ENCODE measurements around the gene SDCCAG8. TPM values are rescaled to one million over a fixed set of nuclear protein-coding genes. Genes with fewer than 3 reads are reported as not detected.

SDCCAG8 gene
- total and polyA plus RNA-seq, 8 donors = 24.3 to 37.1 (median 30.0) TPM

DNA sequence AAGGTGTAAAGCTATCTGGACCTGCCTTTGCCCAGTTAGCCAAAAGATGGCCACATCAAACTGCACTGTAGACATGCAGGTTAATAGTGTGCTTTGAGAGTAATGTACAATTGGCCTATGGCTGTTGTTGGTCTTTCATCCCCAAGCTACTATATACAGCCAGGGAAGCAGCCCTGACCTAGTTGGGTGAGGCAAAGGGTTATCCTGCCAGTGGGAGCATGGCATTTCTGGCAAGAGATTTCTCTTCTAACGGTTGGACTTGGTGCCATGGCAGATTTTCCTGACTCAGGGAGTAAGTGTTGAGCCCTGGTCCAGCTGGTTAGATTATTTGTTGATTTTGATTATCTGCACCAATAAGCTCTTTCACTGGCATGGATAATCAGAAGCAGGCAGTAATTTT lies 119.8 kb downstream of the SDCCAG8 start:
- peaks cover 0 to 12% (median 7%) of the 10 kb centered on the region in 3 donors for H3K36me3 ChIP-seq
- ATAC-seq (no peak), DNase-seq (no peak), FAIRE-seq (no peak)
- no peak for TF ChIP-seq CTCF (IDR thresholded peaks at IDR 0.05)
- 28 to 44% methylated on average over 1 of the region's 1 CpG for WGBS, 2 donors
- no peak overlapping the region for H3K27ac ChIP-seq
- no peak overlapping the region for H3K4me3 ChIP-seq
- H3K4me1 ChIP-seq = no peaks in the 10 kb centered on the region
- intact Hi-C loops (cut with DNase I) = no loop called here
- H3K27me3 ChIP-seq = no peaks in the 10 kb centered on the region
- H3K9me3 ChIP-seq = no peaks in the 10 kb centered on the region

DNA sequence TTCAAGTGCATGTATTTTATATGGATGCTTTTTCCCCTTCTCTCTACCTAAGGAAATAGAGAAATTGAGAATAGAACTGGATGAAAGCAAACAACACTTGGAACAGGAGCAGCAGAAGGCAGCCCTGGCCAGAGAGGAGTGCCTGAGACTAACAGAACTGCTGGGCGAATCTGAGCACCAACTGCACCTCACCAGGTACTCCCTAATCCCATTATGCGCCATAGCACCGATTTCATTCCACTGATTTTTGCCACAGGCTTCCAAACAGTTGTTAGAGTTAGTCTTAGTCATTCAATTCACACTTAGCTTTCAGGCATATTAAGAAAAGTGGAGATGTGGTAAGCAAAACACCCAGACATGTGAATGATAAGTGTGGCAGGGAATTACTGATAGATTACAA lies 122.8 kb downstream of the SDCCAG8 start:
- no peak for FAIRE-seq
- H3K4me3 ChIP-seq = no peak overlapping the region
- no peaks in the 10 kb centered on the region for H3K4me1 ChIP-seq
- H3K9me3 ChIP-seq = no peaks in the 10 kb centered on the region
- intact Hi-C loops (cut with DNase I) = no loop called here
- peaks cover 0 to 12% (median 7%) of the 10 kb centered on the region in 3 donors for H3K36me3 ChIP-seq
- H3K27me3 ChIP-seq = no peaks in the 10 kb centered on the region
- no peak overlapping the region for H3K27ac ChIP-seq
- WGBS, 2 donors = 85 to 90% methylated on average over 3 of the region's 3 CpGs
- TF ChIP-seq CTCF (IDR thresholded peaks at IDR 0.05) = no peak
- no peak for DNase-seq
- no peak for ATAC-seq

DNA sequence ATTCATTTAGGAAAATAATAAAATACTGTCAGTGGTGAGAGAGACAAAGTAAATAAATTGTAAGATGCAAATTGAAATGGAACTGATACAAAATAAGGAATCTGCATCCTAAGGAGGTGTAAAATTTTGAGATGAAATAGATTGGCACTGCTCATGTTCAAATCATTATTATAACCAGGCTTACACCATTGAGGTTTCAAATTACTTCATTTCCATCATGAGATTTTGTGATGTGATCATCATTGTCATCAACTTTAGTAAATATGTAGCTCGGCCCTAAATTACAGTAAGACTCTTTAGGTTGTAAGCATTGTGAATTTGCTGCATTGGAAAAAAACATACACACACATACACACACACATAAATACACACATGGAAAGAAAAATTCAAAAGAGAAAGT lies 123.4 kb downstream of the SDCCAG8 start:
- H3K27ac ChIP-seq = no peak overlapping the region
- DNase-seq (no peak), FAIRE-seq (no peak), ATAC-seq (no peak)
- no peaks in the 10 kb centered on the region for H3K27me3 ChIP-seq
- peaks cover 0 to 12% (median 7%) of the 10 kb centered on the region in 3 donors for H3K36me3 ChIP-seq
- H3K4me3 ChIP-seq = no peak overlapping the region
- intact Hi-C loops (cut with DNase I) = no loop called here
- WGBS, 2 donors = 94 to 95% methylated on average over 1 of the region's 1 CpG
- no peak for TF ChIP-seq CTCF (IDR thresholded peaks at IDR 0.05)
- H3K4me1 ChIP-seq = no peaks in the 10 kb centered on the region
- no peaks in the 10 kb centered on the region for H3K9me3 ChIP-seq

GRCh38 chr1:243379706-243380105 lies 123.9 kb downstream of the SDCCAG8 start:
- Histone ChIP-seq H3K27ac (no peak overlapping the region), H3K4me1 (no peaks in the 10 kb centered on the region), H3K9me3 (no peaks in the 10 kb centered on the region), H3K4me3 (no peak overlapping the region), H3K36me3 (peaks cover 0 to 12% (median 7%) of the 10 kb centered on the region in 3 donors), H3K27me3 (no peaks in the 10 kb centered on the region)
- no peak for FAIRE-seq
- intact Hi-C loops (cut with DNase I) = no loop called here
- no peak for DNase-seq
- ATAC-seq = no peak
- no peak for TF ChIP-seq CTCF (IDR thresholded peaks at IDR 0.05)
- 88 to 90% methylated on average over 2 of the region's 2 CpGs for WGBS, 2 donors

DNA sequence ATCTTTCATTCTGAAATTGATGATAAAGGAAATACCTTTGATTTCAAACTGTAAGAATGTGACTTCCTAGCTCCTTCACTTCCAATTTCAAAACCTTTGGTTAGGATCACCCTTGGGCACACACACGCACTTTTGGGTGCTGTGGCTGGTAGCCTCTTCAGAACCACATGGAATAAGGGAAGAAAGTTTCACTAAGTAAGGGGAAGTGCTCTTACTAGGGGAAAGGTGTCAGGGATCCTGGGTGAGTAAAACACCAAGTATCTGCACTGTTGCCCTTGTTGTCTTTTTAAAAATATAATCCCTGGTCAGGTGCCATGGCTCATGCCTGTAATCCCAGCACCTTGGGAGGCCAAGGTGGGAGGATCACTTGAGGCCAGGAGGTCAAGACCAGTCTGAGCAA lies 132.4 kb downstream of the SDCCAG8 start:
- no peak for DNase-seq
- Histone ChIP-seq H3K27ac (no peak overlapping the region), H3K36me3 (no peaks in the 10 kb centered on the region), H3K4me3 (no peak overlapping the region), H3K9me3 (no peaks in the 10 kb centered on the region), H3K27me3 (no peaks in the 10 kb centered on the region), H3K4me1 (no peaks in the 10 kb centered on the region)
- intact Hi-C loops (cut with DNase I) = no loop called here
- no peak for ATAC-seq
- FAIRE-seq = no peak
- no peak for TF ChIP-seq CTCF (IDR thresholded peaks at IDR 0.05)
- 93 to 97% methylated on average over 1 of the region's 1 CpG for WGBS, 2 donors
